ENCODE results near the gene FBXO31. TPM values are rescaled to one million over a fixed set of nuclear protein-coding genes. Genes with fewer than 3 reads are reported as not detected.
A peak's percentile ranks its signal among the peaks of the same experiment; 100 is the strongest.

The FBXO31 gene
- total and polyA plus RNA-seq, 2 of the 13 experiments (the other 11 are each of a cell fraction or from before 2014, with no cell fraction given), result 92.4 to 101 TPM

DNA sequence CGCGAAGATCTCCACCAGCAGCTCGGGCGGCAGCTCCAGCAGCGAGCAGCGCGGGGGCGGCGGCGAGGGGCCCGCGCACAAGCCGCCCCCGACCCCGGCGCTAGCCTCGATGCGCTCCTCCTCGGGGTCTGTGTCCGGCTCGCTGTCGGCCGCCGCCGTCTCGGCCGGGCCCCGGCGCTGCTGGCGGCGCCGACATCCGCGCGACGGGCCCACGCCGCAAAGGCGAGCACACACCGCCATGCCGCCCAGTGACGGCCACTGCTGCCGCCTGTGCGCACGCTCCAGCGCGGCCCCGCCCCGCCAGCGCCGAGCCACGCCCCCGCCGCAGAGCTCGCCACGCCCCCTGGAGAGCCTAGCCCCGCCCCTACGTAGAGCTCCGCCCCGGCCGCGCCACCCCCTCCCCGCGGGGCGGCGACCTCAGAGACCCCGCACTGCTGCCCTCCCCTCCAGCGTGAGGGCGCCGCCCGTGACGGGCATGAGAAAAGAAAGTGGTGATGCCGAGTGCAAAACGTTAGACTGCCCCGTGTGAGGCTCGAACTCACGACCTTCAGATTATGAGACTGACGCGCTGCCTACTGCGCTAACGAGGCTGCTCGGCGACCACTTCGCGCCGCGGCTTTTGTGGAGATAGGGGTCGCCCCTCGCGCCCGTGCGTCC, at the start of gene FBXO31 (continued):
- no peak for TF ChIP-seq ZSCAN22 (CRISPR knock-in tag; IDR thresholded peaks at IDR 0.05)
- TF ChIP-seq, protein P1, sequence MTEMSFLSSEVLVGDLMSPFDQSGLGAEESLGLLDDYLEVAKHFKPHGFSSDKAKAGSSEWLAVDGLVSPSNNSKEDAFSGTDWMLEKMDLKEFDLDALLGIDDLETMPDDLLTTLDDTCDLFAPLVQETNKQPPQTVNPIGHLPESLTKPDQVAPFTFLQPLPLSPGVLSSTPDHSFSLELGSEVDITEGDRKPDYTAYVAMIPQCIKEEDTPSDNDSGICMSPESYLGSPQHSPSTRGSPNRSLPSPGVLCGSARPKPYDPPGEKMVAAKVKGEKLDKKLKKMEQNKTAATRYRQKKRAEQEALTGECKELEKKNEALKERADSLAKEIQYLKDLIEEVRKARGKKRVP (CRISPR knock-in tag; IDR thresholded peaks at IDR 0.05), result peak in 1 of 2 experiments; percentile 47; a peak in 1 of 4 replicates
- no peak for TF ChIP-seq ZNF10 (CRISPR knock-in tag; IDR thresholded peaks at IDR 0.05; ENCODE audit: borderline replicate concordance, low read depth)
- TF ChIP-seq, protein P2, sequence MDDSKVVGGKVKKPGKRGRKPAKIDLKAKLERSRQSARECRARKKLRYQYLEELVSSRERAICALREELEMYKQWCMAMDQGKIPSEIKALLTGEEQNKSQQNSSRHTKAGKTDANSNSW (CRISPR knock-in tag; IDR thresholded peaks at IDR 0.05; ENCODE audit: borderline replicate concordance), result no peak
- TF ChIP-seq ZFY (CRISPR knock-in tag; IDR thresholded peaks at IDR 0.05), result peak; percentile 36
- no peak for TF ChIP-seq ZNF207 (IDR thresholded peaks at IDR 0.05; ENCODE audit: borderline replicate concordance)
- TF ChIP-seq GATAD2A (CRISPR knock-in tag; IDR thresholded peaks at IDR 0.05), result peak; percentile 94
- 0 out of 2 replicates have a peak, but pooled peaks have one; percentile 74 for TF ChIP-seq ZFYVE20 (CRISPR knock-in tag; IDR thresholded peaks at IDR 0.05; ENCODE audit: borderline replicate concordance, low read depth)
- no peak for TF ChIP-seq NFE2L1 (CRISPR knock-in tag; IDR thresholded peaks at IDR 0.05; ENCODE audit: borderline replicate concordance)
- peak; percentile 73 for TF ChIP-seq POLR2AphosphoS5 (IDR thresholded peaks at IDR 0.05; ENCODE audit: low read depth, low read length)
- peak; percentile 83 for TF ChIP-seq ELF1 (CRISPR knock-in tag; IDR thresholded peaks at IDR 0.05)
- TF ChIP-seq ZNF468 (CRISPR knock-in tag; IDR thresholded peaks at IDR 0.05), result peak; percentile 58; the same call in 1 of the 2 replicates
- TF ChIP-seq ZNF446 (CRISPR knock-in tag; IDR thresholded peaks at IDR 0.05), result peak; percentile 12; the same call in 1 of the 2 replicates
- TF ChIP-seq KLF16 (CRISPR knock-in tag; IDR thresholded peaks at IDR 0.05), result peak; percentile 75 to 90; a peak in 3 of 4 replicates
- TF ChIP-seq RFX5 (IDR thresholded peaks at IDR 0.05; ENCODE audit: low read depth, low read length), result no peak
- TF ChIP-seq SP1 (IDR thresholded peaks at IDR 0.05), result no peak
- peak; percentile 88 for TF ChIP-seq SP1 (CRISPR knock-in tag; IDR thresholded peaks at IDR 0.05)
- TF ChIP-seq HMG20B (CRISPR knock-in tag; conservative IDR thresholded peaks at IDR 0.05), result peak; percentile 66; the same call in 1 of the 2 replicates
- TF ChIP-seq HNRNPK (IDR thresholded peaks at IDR 0.05; ENCODE audit: low read depth, low read length, poor library complexity, severe bottlenecking), result no peak
- TF ChIP-seq, protein P3, sequence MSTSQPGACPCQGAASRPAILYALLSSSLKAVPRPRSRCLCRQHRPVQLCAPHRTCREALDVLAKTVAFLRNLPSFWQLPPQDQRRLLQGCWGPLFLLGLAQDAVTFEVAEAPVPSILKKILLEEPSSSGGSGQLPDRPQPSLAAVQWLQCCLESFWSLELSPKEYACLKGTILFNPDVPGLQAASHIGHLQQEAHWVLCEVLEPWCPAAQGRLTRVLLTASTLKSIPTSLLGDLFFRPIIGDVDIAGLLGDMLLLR (CRISPR knock-in tag; IDR thresholded peaks at IDR 0.05), result peak; percentile 65
- TF ChIP-seq ZNF709 (CRISPR knock-in tag; IDR thresholded peaks at IDR 0.05), result 0 out of 2 replicates have a peak, but pooled peaks have one; percentile 72
- peak; percentile 70; the same call in 1 of the 2 replicates for TF ChIP-seq ZNF44 (CRISPR knock-in tag; IDR thresholded peaks at IDR 0.05)
- TF ChIP-seq HDAC1 (CRISPR knock-in tag; IDR thresholded peaks at IDR 0.05), result peak; percentile 93
- peak; percentile 86 for TF ChIP-seq ZNF557 (CRISPR knock-in tag; IDR thresholded peaks at IDR 0.05)
- TF ChIP-seq, protein P4, sequence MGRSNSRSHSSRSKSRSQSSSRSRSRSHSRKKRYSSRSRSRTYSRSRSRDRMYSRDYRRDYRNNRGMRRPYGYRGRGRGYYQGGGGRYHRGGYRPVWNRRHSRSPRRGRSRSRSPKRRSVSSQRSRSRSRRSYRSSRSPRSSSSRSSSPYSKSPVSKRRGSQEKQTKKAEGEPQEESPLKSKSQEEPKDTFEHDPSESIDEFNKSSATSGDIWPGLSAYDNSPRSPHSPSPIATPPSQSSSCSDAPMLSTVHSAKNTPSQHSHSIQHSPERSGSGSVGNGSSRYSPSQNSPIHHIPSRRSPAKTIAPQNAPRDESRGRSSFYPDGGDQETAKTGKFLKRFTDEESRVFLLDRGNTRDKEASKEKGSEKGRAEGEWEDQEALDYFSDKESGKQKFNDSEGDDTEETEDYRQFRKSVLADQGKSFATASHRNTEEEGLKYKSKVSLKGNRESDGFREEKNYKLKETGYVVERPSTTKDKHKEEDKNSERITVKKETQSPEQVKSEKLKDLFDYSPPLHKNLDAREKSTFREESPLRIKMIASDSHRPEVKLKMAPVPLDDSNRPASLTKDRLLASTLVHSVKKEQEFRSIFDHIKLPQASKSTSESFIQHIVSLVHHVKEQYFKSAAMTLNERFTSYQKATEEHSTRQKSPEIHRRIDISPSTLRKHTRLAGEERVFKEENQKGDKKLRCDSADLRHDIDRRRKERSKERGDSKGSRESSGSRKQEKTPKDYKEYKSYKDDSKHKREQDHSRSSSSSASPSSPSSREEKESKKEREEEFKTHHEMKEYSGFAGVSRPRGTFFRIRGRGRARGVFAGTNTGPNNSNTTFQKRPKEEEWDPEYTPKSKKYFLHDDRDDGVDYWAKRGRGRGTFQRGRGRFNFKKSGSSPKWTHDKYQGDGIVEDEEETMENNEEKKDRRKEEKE (IDR thresholded peaks at IDR 0.05), result no peak

All from HepG2 (cell line).